Gastroesophageal sphincter (tissue), 4 donors: ENCODE results near the gene PHC2. TPM values are rescaled to one million over a fixed set of nuclear protein-coding genes. Genes with fewer than 3 reads are reported as not detected.

Experiments
- ATAC-seq: fragments of 150-250 bp; one replicate; pipeline ENCODE4 v1.9.1; 2016; ENCODE audit warnings: mild to moderate bottlenecking, moderate library complexity
- H3K27ac ChIP-seq, 4 donors: fragments of 200-600 bp; sonication (generic) in 3 of 4; 1 replicate in 3 of 4; 2 replicates in 1 of 4; pipeline ENCODE4 v1.5.1; 2016 to 2019
- H3K27me3 ChIP-seq: fragments of 200-600 bp; sonication (generic); one replicate; pipeline ENCODE4 v1.5.1; 2019
- H3K36me3 ChIP-seq, 2 donors: fragments of 200-600 bp; sonication (generic); one replicate each; pipeline ENCODE4 v1.5.1; 2019; ENCODE audit warnings: control low read depth in 1 of 2
- H3K4me1 ChIP-seq, 3 donors: fragments of 200-600 bp; sonication (generic); 1 replicate in 2 of 3; 2 replicates in 1 of 3; pipeline ENCODE4 v1.5.1; 2016 to 2019; ENCODE audit warnings: control low read depth in 2 of 3
- H3K4me3 ChIP-seq, 2 donors: fragments of 200-600 bp; sonication (generic); one replicate each; pipeline ENCODE4 v1.5.1; 2019; ENCODE audit warnings: mild to moderate bottlenecking in 1 of 2, moderate library complexity in 1 of 2
- H3K9me3 ChIP-seq, 3 donors: fragments of 200-600 bp; sonication (generic); one replicate each; pipeline ENCODE4 v1.5.1; 2017 to 2019; ENCODE audit warnings: control low read depth in 2 of 3
- CTCF ChIP-seq, 4 experiments: fragments of 200-600 bp in 2 of 4; fragments of 450-650 bp in 2 of 4; sonication (generic) in 1 of 4; IDR thresholded peaks; one replicate each; pipeline ENCODE4 v1.5.1; 2017 to 2019; ENCODE audit warnings: antibody characterized with exemption in 4 of 4, mild to moderate bottlenecking in 2 of 4, moderate library complexity in 2 of 4
- EP300 ChIP-seq: sonication (generic); formaldehyde crosslinking; IDR thresholded peaks from one replicate; pipeline ENCODE4 v1.6.1; 2017; ENCODE audit warnings: antibody characterized with exemption, mild to moderate bottlenecking
- POLR2A ChIP-seq, 2 donors: fragments of 450-650 bp; IDR thresholded peaks; one replicate each; pipeline ENCODE4 v1.6.1; 2017; ENCODE audit warnings: antibody characterized with exemption in 2 of 2, mild to moderate bottlenecking in 2 of 2, moderate library complexity in 1 of 2
- POLR2AphosphoS5 ChIP-seq: sonication (generic); formaldehyde crosslinking; IDR thresholded peaks from one replicate; pipeline ENCODE4 v1.6.1; 2017; ENCODE audit warnings: antibody characterized with exemption
- WGBS, 2 donors: methylation state at CpG; one replicate each; pipeline ENCODE4 v1.1.5; 2018; ENCODE audit warnings: low coverage in 1 of 2; 5-methylcytosine and 5-hydroxymethylcytosine counted together
- total RNA-seq, 4 donors: library from RNA; depleted of rRNA; stranded (reverse); fragments of >200 nt; gene quantifications; one replicate each; pipeline ENCODE4 v1.1.0, GENCODE V29; 2016

Gene PHC2
- total RNA-seq, 4 donors from 2014 or later: 99.8 to 223 (median 181) TPM

GRCh38 chr1:33332357-33332789 is 98.5 kb downstream of the PHC2 start:
- H3K4me1 ChIP-seq: peaks cover 13 to 84% (median 52%) of the 10 kb centered on the region in 3 donors
- no peak overlapping the region for H3K4me3 ChIP-seq
- no peaks in the 10 kb centered on the region for H3K9me3 ChIP-seq
- ATAC-seq: no peak
- WGBS, 2 donors: 75% methylated on average over 2 of the region's 10 CpGs; no CpG with 5 or more reads in 1 of the 2 donors
- peaks cover 6 to 70% of the 10 kb centered on the region in 2 donors for H3K36me3 ChIP-seq
- no peaks in the 10 kb centered on the region for H3K27me3 ChIP-seq
- peak; percentile 61 for TF ChIP-seq POLR2AphosphoS5
- no peak for TF ChIP-seq POLR2A (IDR thresholded peaks at IDR 0.05)
- peak overlapping the region in 3 of 4 donors; percentile 74 to 100 (median 92) for H3K27ac ChIP-seq

- no CpG with 5 or more reads among the region's 10 CpGs for WGBS, 2 donors
These were observed 99.2 kb downstream of the PHC2 start for GRCh38 chr1:33331444-33332356.

GRCh38 chr1:33330906-33331305 is 100.0 kb downstream of the PHC2 start:
- no peak overlapping the region for H3K4me3 ChIP-seq
- no CpG with 5 or more reads among the region's 7 CpGs for WGBS, 2 donors
- ATAC-seq: no peak
- H3K36me3 ChIP-seq: peaks cover 13 to 84% of the 10 kb centered on the region in 2 donors
- TF ChIP-seq EP300 (no peak), POLR2AphosphoS5 (no peak), POLR2A (IDR thresholded peaks at IDR 0.05) (no peak), CTCF (IDR thresholded peaks at IDR 0.05) (no peak)
- peak overlapping the region in 2 of 4 donors; percentile 74 to 100 for H3K27ac ChIP-seq
- H3K27me3 ChIP-seq: no peaks in the 10 kb centered on the region
- no peaks in the 10 kb centered on the region for H3K9me3 ChIP-seq
- peaks cover 12 to 82% (median 48%) of the 10 kb centered on the region in 3 donors for H3K4me1 ChIP-seq

More at GRCh38 chr1:33331444-33332356, 99.2 kb downstream of the PHC2 start:
- H3K4me3 ChIP-seq: no peak overlapping the region
- H3K9me3 ChIP-seq: no peaks in the 10 kb centered on the region
- H3K27ac ChIP-seq: peak overlapping the region in 3 of 4 donors; percentile 74 to 100 (median 92)
- ATAC-seq: no peak
- peaks cover 12 to 84% (median 51%) of the 10 kb centered on the region in 3 donors for H3K4me1 ChIP-seq
- peaks cover 8 to 76% of the 10 kb centered on the region in 2 donors for H3K36me3 ChIP-seq
- no peaks in the 10 kb centered on the region for H3K27me3 ChIP-seq
- TF ChIP-seq CTCF (IDR thresholded peaks at IDR 0.05) (no peak), POLR2A (IDR thresholded peaks at IDR 0.05) (no peak)

GRCh38 chr1:33330361-33330890 is 100.5 kb downstream of the PHC2 start:
- H3K4me1 ChIP-seq: peaks cover 12 to 79% (median 45%) of the 10 kb centered on the region in 3 donors
- no peaks in the 10 kb centered on the region for H3K27me3 ChIP-seq
- WGBS, 2 donors: 68 to 83% methylated on average over 2 of the region's 3 CpGs
- no peak overlapping the region for H3K4me3 ChIP-seq
- peak overlapping the region in 2 of 4 donors; percentile 74 to 100 for H3K27ac ChIP-seq
- peaks cover 13 to 89% of the 10 kb centered on the region in 2 donors for H3K36me3 ChIP-seq
- no peaks in the 10 kb centered on the region for H3K9me3 ChIP-seq
- TF ChIP-seq EP300: no peak
- TF ChIP-seq CTCF (IDR thresholded peaks at IDR 0.05): no peak
- no peak for TF ChIP-seq POLR2A (IDR thresholded peaks at IDR 0.05)
- no peak for TF ChIP-seq POLR2AphosphoS5
- ATAC-seq: no peak

- Histone ChIP-seq H3K9me3 (no peaks in the 10 kb centered on the region), H3K27ac (peak overlapping the region in 3 of 4 donors; percentile 18 to 100 (median 74)), H3K27me3 (no peaks in the 10 kb centered on the region), H3K4me1 (peaks cover 5 to 79% (median 40%) of the 10 kb centered on the region in 3 donors), H3K4me3 (no peak overlapping the region), H3K36me3 (peaks cover 13 to 92% of the 10 kb centered on the region in 2 donors)
- no peak for ATAC-seq
- no peak for TF ChIP-seq POLR2A (IDR thresholded peaks at IDR 0.05)
- no peak for TF ChIP-seq CTCF (IDR thresholded peaks at IDR 0.05)
- TF ChIP-seq POLR2AphosphoS5: no peak
- no peak for TF ChIP-seq EP300
- 80 to 100% methylated on average over 1 to 8 of the region's 19 CpGs for WGBS, 2 donors
These were observed 101.1 kb downstream of the PHC2 start for GRCh38 chr1:33329600-33330305.
